Lung microvascular endothelial cell (primary cell): Measurements from ENCODE around the gene PHACTR2. TPM values are rescaled to one million over a fixed set of nuclear protein-coding genes. Genes with fewer than 3 reads are reported as not detected.
"Not testable (repeated sequence)": the region's sequence is repeated elsewhere in the genome, so short reads cannot be mapped to it uniquely, and the experiment has no call there.

Experiments used
- DNase-seq, 2 donors: peaks; one replicate each; pipeline versions ENCODE4 v3.0.0 to v3.0.0-alpha.2; 2010; ENCODE audit warnings: low read depth in 2 of 2
- total RNA-seq: library from RNA; depleted of rRNA; stranded (reverse); fragments of >200 nt; gene quantifications from 2 replicates; pipeline ENCODE4 v1.2.1, GENCODE V29; 2014

PHACTR2 gene
- total RNA-seq, 1 donor from 2014 or later = 207 TPM

GRCh38 chr6:143765422-143766184, 87.8 kb downstream of the PHACTR2 start:
- no peak for DNase-seq

- no peak for DNase-seq
These were observed 88.4 kb downstream of the PHACTR2 start for GRCh38 chr6:143766185-143766553.

GRCh38 chr6:143767433-143767832, 89.7 kb downstream of the PHACTR2 start:
- DNase-seq = no peak

- no peak for DNase-seq
These were observed 94.6 kb downstream of the PHACTR2 start for GRCh38 chr6:143772116-143773086.

- DNase-seq = no peak
These were observed 95.9 kb downstream of the PHACTR2 start for GRCh38 chr6:143773506-143774150.

GRCh38 chr6:143774347-143774746, 96.6 kb downstream of the PHACTR2 start:
- no peak for DNase-seq

GRCh38 chr6:143775336-143775735, 97.6 kb downstream of the PHACTR2 start:
- no peak for DNase-seq

GRCh38 chr6:143778926-143779325, 101.2 kb downstream of the PHACTR2 start:
- peak in 1 of 2 donors; percentile 51 for DNase-seq

GRCh38 chr6:143782481-143782880, 104.7 kb downstream of the PHACTR2 start:
- DNase-seq = no peak

- no peak for DNase-seq
These were observed 105.3 kb downstream of the PHACTR2 start for GRCh38 chr6:143783077-143783476.

GRCh38 chr6:143784316-143784715, 106.6 kb downstream of the PHACTR2 start:
- DNase-seq = no peak

- DNase-seq = not testable (repeated sequence)
These were observed 108.6 kb downstream of the PHACTR2 start for GRCh38 chr6:143786371-143786770.

- no peak for DNase-seq
These were observed 114.9 kb downstream of the PHACTR2 start for GRCh38 chr6:143792402-143793279.

GRCh38 chr6:143793280-143793619, 115.5 kb downstream of the PHACTR2 start:
- DNase-seq = no peak

GRCh38 chr6:143796551-143796950, 118.8 kb downstream of the PHACTR2 start:
- not testable (repeated sequence) for DNase-seq

GRCh38 chr6:143798487-143798886, 120.7 kb downstream of the PHACTR2 start:
- DNase-seq = not testable (repeated sequence)

GRCh38 chr6:143802833-143803565, 125.2 kb downstream of the PHACTR2 start:
- DNase-seq = peak; percentile 9 to 80

GRCh38 chr6:143803769-143804568, 126.2 kb downstream of the PHACTR2 start:
- peak in 1 of 2 donors; percentile 25 for DNase-seq

- peak in 1 of 2 donors; percentile 72 for DNase-seq
These were observed 127.1 kb downstream of the PHACTR2 start for GRCh38 chr6:143804835-143805239.
